HCT116 (cell line): ENCODE data around the gene SIAE.

ENCODE experiments used
- CTCF ChIP-seq, 3 experiments: fragments of 200-600 bp in 1 of 3; sonication (generic) in 1 of 3; IDR thresholded peaks in 2 of 3; conservative IDR thresholded peaks in 1 of 3; 2 replicates each; pipeline ENCODE4 v1.5.1; 2012 to 2017; ENCODE audit warnings: low read depth in 2 of 3, low read length in 2 of 3, antibody characterized with exemption in 1 of 3, borderline replicate concordance in 1 of 3, control low read depth in 1 of 3, mild to moderate bottlenecking in 1 of 3, mixed read lengths in 1 of 3, mixed run types in 1 of 3, moderate library complexity in 1 of 3; ENCODE audit not compliant: insufficient read depth in 1 of 3
- EZH2 ChIP-seq: fragments of 200-600 bp; sonication (generic); IDR thresholded peaks from 2 replicates; pipeline ENCODE4 v1.6.1; 2017; ENCODE audit warnings: antibody characterized with exemption, mixed run types
- EZH2phosphoT487 ChIP-seq: fragments of 200-600 bp; IDR thresholded peaks from 2 replicates; pipeline ENCODE4 v1.6.1; 2018; ENCODE audit warnings: antibody characterized with exemption, borderline replicate concordance
- POLR2A ChIP-seq: IDR thresholded peaks from 2 replicates; pipeline ENCODE4 v1.7.0; 2011; ENCODE audit warnings: borderline replicate concordance; ENCODE audit not compliant: insufficient read depth, insufficient read length; ENCODE audit errors: extremely low read depth
- POLR2AphosphoS5 ChIP-seq: IDR thresholded peaks from 2 replicates; pipeline ENCODE4 v1.6.1; 2011; ENCODE audit warnings: mild to moderate bottlenecking, low read depth, low read length, moderate library complexity
- RAD21 ChIP-seq: IDR thresholded peaks from 2 replicates; pipeline ENCODE4 v1.6.1; 2012; ENCODE audit warnings: low read depth, mild to moderate bottlenecking
- REST ChIP-seq: IDR thresholded peaks from 2 replicates; pipeline ENCODE4 v1.6.1; 2012; ENCODE audit warnings: low read depth
- SIN3A ChIP-seq: IDR thresholded peaks from 2 replicates; pipeline ENCODE4 v1.6.1; 2012; ENCODE audit warnings: low read depth
- SP1 ChIP-seq: IDR thresholded peaks from 2 replicates; pipeline ENCODE4 v1.6.1; 2012; ENCODE audit warnings: low read depth
- ZFX ChIP-seq: fragments of 450-650 bp; IDR thresholded peaks from 2 replicates; pipeline ENCODE4 v1.6.1; 2017

GRCh38 chr11:124644426-124645280 is 28.9 kb downstream of the SIAE start:
- TF ChIP-seq CTCF (IDR thresholded peaks at IDR 0.05 in 2 of 3, conservative IDR thresholded peaks at IDR 0.05 in 1 of 3; ENCODE audit: borderline replicate concordance in 1 of 3, insufficient read depth in 1 of 3, low read depth in 2 of 3, low read length in 2 of 3) = peak; percentile 65 to 97 (median 90)
- no peak for TF ChIP-seq EZH2
- no peak for TF ChIP-seq REST
- TF ChIP-seq SIN3A = no peak
- no peak for TF ChIP-seq POLR2AphosphoS5
- TF ChIP-seq POLR2A = no peak
- peak; percentile 89 for TF ChIP-seq RAD21
- TF ChIP-seq ZFX = no peak
- TF ChIP-seq SP1 = no peak
- TF ChIP-seq EZH2phosphoT487 = no peak
